T-helper 1 cell treated with Interleukin-12 subunit alpha and Interleukin-12 subunit beta and Interleukin-4 antibody, amounts not matched to agents 30 ng/mL and 1 ng/mL, for 36 hours (primary cell): Measurements from ENCODE around the gene ZKSCAN4. TPM values are rescaled to one million over a fixed set of nuclear protein-coding genes. Genes with fewer than 3 reads are reported as not detected.

Source experiments
- intact Hi-C: fragments of 100-400 bp; cut with micrococcal nuclease; formaldehyde crosslinking; loops from one replicate; pipeline ENCODE4 v1.15.1; 2024
- total RNA-seq: library from RNA; stranded (reverse); gene quantifications from 2 replicates; pipeline ENCODE4 v1.2.3, GENCODE V29; 2022

Gene ZKSCAN4
- total RNA-seq, 1 donor from 2014 or later: 8.5 TPM

DNA sequence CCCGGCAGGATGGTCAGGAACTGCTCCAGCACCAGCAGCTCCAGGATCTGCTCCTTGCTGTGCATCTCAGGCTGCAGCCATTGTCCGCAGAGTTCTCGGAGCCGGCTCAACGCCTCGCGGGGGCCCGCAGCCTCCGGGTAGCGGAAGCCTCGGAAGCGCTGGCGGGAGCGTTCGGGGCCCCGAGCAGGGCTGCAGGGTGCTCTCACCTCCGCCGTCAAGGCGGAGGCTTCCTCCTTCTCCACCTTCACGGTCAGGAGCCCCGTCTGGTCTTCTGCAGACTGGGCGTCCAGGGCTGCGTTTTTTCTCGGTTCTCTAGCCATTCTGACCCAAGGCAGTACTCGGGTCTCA lies 434 bp downstream of the ZKSCAN4 start:
- intact Hi-C loops: loop anchor here (1.0 to 5.0 kb wide), 12 partner anchors 16 to 863 kb away; partner anchors contain the start of genes PGBD1, ZKSCAN3, ZKSCAN8 and ZNF165

DNA sequence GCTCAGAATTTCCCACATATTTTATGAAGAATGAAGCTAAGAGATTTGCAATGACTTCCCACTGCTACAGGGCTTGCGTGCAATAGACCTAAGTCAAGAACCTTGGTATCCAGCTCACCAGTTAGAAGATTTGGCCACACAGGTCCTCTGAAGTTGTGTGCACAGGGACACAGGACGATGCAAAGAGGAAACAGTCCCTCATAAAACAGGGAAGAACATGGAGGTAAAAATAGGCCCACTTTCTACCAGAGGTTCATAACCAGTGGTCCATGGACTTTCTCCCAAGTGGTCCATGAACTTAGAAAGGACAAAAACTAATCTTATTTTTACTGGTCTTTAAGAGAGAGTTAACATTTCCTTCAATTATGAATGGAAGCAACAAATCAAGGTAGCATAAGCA lies 1.3 kb downstream of the ZKSCAN4 start:
- intact Hi-C loops: loop anchor here (5.0 kb wide), 1 partner anchor 168 kb away; the partner anchor contains the start of gene ZNF165

DNA sequence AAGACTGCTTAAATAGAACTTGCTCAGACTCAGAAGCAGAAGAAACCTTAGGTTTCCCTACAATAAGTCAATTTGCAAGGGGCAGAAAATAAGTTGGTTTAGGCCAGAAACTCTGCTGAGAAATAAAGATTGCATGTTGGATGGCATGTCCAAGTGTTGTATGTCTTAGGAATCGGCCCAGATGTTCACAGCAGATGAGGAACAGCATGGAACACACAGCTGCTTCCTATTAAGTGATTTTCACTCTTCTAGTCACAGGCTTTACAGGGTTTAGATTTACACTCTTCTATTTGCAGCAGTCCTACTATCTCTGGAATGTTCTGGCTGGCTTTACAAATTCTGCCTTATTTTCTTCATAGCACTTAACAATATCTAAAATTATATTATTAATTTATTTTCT lies 3.2 kb downstream of the ZKSCAN4 start:
- intact Hi-C loops: no loop called here

- intact Hi-C loops: no loop called here
Observed at GRCh38 chr6:28245206-28245941, 6.7 kb downstream of the ZKSCAN4 start.

GRCh38 chr6:28243946-28244345 lies 8.1 kb downstream of the ZKSCAN4 start:
- intact Hi-C loops: no loop called here

GRCh38 chr6:28240471-28240870 lies 11.6 kb downstream of the ZKSCAN4 start:
- intact Hi-C loops: no loop called here

DNA sequence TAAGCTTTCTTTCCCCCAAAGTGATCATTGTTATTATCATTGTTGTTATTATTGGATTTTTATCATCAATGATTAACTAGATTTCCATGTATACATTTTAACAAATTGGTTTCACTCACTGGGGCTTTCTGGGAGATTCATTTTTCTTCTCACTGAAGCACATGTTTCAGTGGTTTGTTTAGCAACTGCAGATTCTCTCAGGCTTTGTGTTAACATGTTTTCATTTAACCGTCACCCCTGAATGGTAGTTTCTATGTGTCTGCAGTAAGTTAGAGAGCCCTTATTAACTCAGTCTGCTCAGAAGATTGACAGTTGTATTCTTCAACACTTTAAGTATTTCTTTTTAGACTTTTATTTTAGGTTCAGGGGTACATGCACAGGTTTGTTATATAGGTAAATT lies 12.4 kb downstream of the ZKSCAN4 start:
- intact Hi-C loops: no loop called here

DNA sequence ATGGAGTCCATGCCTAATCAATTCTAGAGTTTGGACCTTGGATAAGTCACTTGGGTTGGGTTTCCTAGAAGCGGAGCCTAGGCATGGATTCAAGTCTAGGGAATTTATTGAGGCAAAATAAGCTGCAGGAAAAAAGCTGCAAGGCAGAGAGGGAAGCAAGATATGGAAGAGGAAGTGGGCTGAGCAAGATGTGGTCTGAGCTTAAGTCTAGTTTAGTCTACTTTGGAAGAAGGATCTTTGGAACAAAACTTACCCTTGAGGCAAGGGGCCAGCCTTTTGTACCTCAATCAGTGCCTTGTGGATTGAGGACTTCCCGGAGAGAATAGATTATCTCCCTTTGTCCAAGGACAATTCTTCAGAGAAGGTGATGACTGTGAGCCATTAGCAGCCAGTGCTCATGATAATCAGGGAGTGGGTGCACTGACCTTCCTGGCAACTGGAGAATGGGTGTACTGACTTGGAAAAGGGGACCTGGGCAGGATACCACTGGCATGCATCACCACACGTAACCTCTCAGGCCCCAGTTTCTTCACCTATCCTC lies 16.1 kb downstream of the ZKSCAN4 start:
- intact Hi-C loops: no loop called here

GRCh38 chr6:28232785-28233184 lies 19.3 kb downstream of the ZKSCAN4 start:
- intact Hi-C loops: no loop called here

GRCh38 chr6:28226460-28226859 lies 25.6 kb downstream of the ZKSCAN4 start:
- intact Hi-C loops: loop anchor here (10.0 kb wide), 1 partner anchor 322 kb away; no protein-coding TSS in a partner anchor

DNA sequence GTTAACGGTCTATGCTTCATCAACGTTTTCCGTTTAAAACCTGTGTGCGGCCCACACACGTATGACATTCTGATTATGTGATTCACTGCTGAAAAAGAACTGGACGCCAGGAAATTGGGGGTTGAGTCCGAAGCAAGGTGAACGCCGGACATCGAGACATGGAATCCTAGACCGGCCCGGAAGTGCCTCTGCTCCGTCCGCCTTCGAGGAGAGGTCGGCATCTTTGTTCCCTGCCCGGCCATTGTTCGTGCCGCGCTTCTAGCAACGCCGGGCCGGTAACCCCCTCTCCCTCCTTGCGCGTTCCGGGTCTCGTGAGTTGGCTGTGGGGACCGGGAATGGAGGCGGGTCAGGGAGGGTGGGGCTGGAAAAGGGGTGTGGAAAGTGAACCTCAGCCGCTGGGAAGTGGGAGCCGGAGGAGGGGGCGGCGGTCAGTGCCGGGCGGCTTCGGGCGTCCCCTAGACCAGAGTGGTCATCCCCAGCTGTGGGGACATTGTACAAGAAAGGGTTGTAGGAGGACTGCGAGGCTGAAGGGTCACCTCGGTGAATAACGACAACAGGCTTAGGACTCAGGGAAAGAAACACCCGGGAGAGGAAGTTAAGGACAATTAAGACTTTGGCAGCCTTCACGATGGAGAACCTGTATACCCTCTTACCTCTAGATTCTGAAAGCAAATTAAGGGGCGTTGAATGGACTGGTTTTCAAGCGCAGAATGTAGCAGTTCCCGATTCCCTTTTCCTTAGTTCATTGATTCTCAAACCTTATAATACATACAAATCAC lies 26.8 kb downstream of the ZKSCAN4 start, which contains the start of gene ZSCAN9:
Gene ZSCAN9 (plus strand): TSS at position 220 of the 779 bp plus-strand sequence. CDS start 1,810 bp downstream, outside the sequence.
- intact Hi-C loops: loop anchor here (1.0 to 10.0 kb wide), 4 partner anchors 27 to 320 kb away; partner anchors contain the start of genes ZKSCAN4, ZKSCAN8 and ZSCAN26

DNA sequence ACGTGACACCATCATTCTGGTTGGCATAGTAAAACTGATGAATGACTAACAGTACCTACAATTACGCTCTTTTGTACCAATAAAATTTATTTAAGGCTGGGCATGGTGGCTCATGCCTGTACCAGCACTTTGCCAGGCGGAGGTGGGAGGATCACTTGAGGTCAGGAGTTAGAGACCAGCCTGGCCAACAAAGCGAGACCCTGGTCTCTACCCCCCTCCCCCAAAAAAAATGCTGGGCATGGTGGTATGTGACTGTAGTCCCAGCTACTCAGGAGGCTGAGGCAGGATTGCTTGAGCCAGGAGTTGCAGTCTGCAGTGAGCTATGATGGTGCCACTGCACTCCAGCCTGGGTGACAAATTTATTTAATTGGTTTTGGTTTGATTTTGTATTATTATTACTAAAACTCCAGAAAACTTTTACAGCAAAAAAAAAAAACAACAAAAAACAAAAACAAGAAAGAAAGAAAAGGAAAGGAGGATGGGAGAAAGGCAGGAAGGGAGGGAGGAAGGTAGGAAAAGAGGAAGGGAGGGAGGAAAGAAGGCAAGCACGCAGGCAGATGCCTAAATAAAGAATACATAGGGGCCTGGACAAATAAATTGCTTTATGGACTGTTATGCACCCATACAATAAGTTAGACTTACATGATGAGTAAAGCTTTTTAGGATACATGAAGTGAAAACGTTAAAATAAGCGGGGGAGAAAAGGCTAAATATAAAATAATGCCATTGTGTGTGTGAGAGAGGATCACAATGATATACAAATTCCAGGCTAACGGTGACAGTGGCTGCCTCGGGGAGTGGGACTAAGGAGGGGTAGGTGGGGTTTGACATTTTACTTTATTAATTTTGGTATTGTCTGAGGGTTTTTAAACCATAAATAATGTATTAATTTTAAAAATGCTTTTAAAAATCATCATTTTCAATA lies 27.7 kb downstream of the ZKSCAN4 start:
- intact Hi-C loops: loop anchor here (1.0 to 10.0 kb wide), 4 partner anchors 28 to 320 kb away; partner anchors contain the start of genes ZKSCAN4, ZKSCAN8 and ZSCAN26

- intact Hi-C loops: loop anchor here (10.0 kb wide), 1 partner anchor 316 kb away; no protein-coding TSS in a partner anchor
Observed at GRCh38 chr6:28220257-28221133, 31.6 kb downstream of the ZKSCAN4 start.

DNA sequence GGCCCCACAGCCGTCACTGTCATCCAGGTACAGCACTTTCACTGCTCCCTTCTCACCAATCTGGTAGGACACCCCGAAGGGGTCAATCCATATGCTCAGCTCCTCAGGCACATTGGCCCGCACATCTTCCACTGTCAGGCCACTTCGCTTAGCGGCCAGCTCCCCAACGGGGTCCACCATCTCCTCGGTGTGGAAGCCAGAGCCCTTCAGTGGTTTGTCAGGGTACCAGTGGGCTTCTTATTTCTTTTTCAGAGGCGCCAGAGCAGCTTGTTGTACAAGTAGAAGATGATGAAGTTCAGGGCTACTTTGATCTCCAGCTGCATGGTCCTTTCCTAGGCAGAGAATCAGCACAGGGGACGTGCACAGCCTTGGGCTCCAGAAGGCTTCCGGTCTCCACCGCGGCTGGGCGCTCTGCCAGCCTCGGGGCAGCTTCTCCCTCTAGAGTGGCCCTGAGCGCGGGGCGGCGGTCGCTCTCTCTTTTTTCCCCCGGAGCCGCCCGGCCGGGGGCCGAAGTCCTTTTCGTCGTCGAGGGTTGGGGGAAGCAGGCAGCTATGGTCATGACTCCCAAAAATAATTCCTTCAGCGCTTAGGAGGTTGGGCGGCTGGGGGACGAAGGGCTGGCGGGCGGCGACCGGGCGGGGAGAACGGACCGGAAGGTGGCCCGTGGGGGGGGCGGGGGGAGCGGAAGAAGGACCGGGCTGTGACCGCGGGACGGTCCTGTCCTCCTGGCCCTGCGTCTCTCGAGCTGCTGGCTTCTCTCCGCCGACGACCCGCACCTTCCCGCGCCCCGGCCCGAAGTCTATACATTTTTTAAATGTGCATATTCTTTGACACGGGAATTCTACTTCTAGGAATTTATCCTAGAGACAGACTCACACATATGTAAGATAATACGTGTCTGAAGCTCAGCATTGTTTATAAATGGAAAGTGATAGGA lies 33.5 kb downstream of the ZKSCAN4 start:
- intact Hi-C loops: no loop called here

DNA sequence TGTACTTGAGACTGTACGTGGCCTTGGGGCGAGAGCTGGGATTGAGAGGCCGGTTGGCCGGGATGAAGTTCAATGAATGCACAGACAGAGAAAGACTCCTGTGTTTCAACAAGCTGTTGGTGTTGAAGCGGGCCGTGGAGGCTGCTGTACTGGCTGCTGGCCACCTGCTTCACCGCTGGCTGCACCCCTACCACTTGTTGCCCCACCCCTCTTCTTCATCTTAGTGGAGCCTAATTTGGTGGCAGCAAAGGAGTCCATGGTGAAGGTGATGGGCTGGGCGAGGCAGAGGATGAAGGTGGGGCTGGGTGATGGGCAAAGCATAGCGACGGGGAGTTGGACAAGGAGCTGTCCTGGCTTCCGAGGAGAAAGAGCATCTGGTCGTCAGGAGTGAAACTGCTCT lies 34.2 kb downstream of the ZKSCAN4 start:
- intact Hi-C loops: no loop called here

DNA sequence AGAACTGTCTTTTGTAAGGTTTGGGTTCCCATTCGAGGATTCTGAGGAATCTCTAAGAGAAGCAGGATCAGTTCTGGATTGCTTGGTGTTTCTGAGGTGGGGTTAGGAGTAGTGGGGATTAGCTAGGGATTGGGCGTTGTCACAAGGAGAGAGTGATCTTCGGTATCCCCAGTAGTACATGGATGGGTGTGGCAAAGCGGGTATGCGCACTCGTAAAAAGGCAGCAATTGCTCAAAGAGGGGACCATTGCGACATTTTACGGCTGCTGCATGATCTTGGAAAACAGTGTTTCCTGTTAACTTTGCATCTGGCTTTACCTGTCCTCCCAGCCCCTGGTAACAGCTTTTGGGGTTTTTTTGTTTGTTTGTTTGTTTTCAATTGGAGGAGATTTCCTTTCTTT lies 36.6 kb downstream of the ZKSCAN4 start:
- intact Hi-C loops: no loop called here

DNA sequence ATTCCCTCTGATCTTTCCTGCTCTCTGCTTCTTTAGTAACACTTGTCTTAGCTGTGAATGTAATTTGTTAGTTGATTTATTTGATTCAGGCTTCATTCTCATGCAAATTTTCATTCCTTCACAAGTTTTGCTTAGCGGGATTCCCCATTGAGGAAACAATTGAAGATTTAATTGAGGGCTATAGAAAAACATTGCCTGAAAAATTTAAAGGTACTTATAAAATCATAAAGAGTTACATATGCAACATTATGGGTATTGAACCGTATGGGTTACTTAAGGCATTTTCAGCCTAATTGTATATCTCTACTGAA lies 38.9 kb downstream of the ZKSCAN4 start:
- intact Hi-C loops: loop anchor here (2.0 to 5.0 kb wide), 3 partner anchors 72 to 329 kb away; partner anchors contain the start of gene ZKSCAN8

- intact Hi-C loops: loop anchor here (2.0 to 5.0 kb wide), 3 partner anchors 72 to 330 kb away; partner anchors contain the start of gene ZKSCAN8
Observed at GRCh38 chr6:28212510-28213212, 39.4 kb downstream of the ZKSCAN4 start.
